H1 (cell line): ENCODE data around the gene PCDH9. TPM values are rescaled to one million over a fixed set of nuclear protein-coding genes. Genes with fewer than 3 reads are reported as not detected.

Experiments
- BRCA1 ChIP-seq: IDR thresholded peaks from 2 replicates; pipeline ENCODE4 v1.6.1; 2012; ENCODE audit warnings: low read depth, low read length, improper control_type of control experiment
- CBX8 ChIP-seq: fragments of 300-800, 300-1000 bp; sonication (generic); IDR thresholded peaks from 2 replicates; pipeline ENCODE4 v1.7.1; 2016; ENCODE audit warnings: low read depth, low read length, borderline replicate concordance
- JUN ChIP-seq: IDR thresholded peaks from 2 replicates; pipeline ENCODE4 v1.6.1; 2011; ENCODE audit warnings: low read depth, mild to moderate bottlenecking, improper control_type of control experiment, low read length
- JUND ChIP-seq: IDR thresholded peaks from 2 replicates; pipeline ENCODE4 v1.6.1; 2011; ENCODE audit warnings: mild to moderate bottlenecking, improper control_type of control experiment, low read length
- NANOG ChIP-seq: IDR thresholded peaks from 2 replicates; pipeline ENCODE4 v1.6.1; 2011; ENCODE audit warnings: low read length, low read depth, mild to moderate bottlenecking, inconsistent platforms; ENCODE audit not compliant: insufficient read depth, poor library complexity, severe bottlenecking
- SP4 ChIP-seq: IDR thresholded peaks from 2 replicates; pipeline ENCODE4 v1.6.1; 2012; ENCODE audit warnings: low read length, inconsistent platforms
- SRF ChIP-seq: IDR thresholded peaks from 2 replicates; pipeline ENCODE4 v1.6.1; 2011; ENCODE audit warnings: mild to moderate bottlenecking, low read depth, low read length, moderate library complexity
- polyA plus RNA-seq, 7 experiments: library from polyadenylated mRNA; depleted of rRNA in 3 of 7; stranded (reverse) in 5 of 7; unstranded in 2 of 7; fragments of >200 nt in 5 of 7; fragments of 200-250 nt in 2 of 7; gene quantifications; 1 replicate in 5 of 7; 2 replicates in 1 of 7; 4 replicates in 1 of 7; pipeline versions ENCODE4 v1.2.1 to v1.2.3, GENCODE V29; 2011 to 2013; ENCODE audit warnings: missing spikeins in 2 of 7, mixed read lengths in 2 of 7
- total RNA-seq: library from RNA; stranded (reverse); fragmentation: NEBNext Ultra II Directional; extraction: Animal tissue kit (Norgen Biotek cat#: 25700); gene quantifications from 2 replicates; pipeline ENCODE4 v1.2.1, GENCODE V29; 2021

Gene PCDH9
- total and polyA plus RNA-seq, 2 of the 8 experiments (the other 6 are each of a cell fraction or from before 2014, with no cell fraction given): 0.12 to 0.60 TPM

- TF ChIP-seq CBX8 (no peak), SRF (no peak), JUN (no peak), BRCA1 (no peak), JUND (no peak), NANOG (no peak), SP4 (no peak)
These were observed 698.0 kb downstream of the PCDH9 start (continued) for GRCh38 chr13:66532146-66532545.
